K562 (cell line): Measurements from ENCODE around the gene FOXD3. TPM values are rescaled to one million over a fixed set of nuclear protein-coding genes. Genes with fewer than 3 reads are reported as not detected.

Experiments used
- ATAC-seq: fragments of 200-7000 bp; cut with Tn5 transposase; 3 replicates; pipeline ENCODE4 v1.9.1; 2020; ENCODE audit warnings: moderate library complexity
- BruUV-seq: library from RNA; stranded (reverse); fragments of 400-500 nt; replicated peaks from 2 replicates; lab custom pipeline; 2021; lab: Mats Ljungman, UMichigan
- CTCF ChIA-PET: fragments of 300-600 bp; formaldehyde crosslinking; extraction: SDS; loops from one replicate; lab custom pipeline; 2021; ENCODE audit warnings: low intra/inter-chr PET ratio; lab: Yijun Ruan, JAX
- POLR2A ChIA-PET: fragments of 300-600, 350-650 bp; sonication (Branson Sonifier 250); formaldehyde crosslinking; extraction: SDS; loops from one replicate; lab custom pipeline; 2021; ENCODE audit warnings: antibody characterized with exemption, inconsistent platforms; lab: Yijun Ruan, JAX
- DNase-seq, 4 experiments: peaks; one replicate each; pipeline versions ENCODE4 v3.0.0 to v3.0.0-alpha.2; 2011 to 2018; ENCODE audit warnings: low spot score in 3 of 4, mixed read lengths in 3 of 4; ENCODE audit errors: extremely low read depth in 1 of 4
- FAIRE-seq: peaks from 2 replicates; lab custom pipeline; 2011; peaks lifted over from hg19 to GRCh38; lab: Jason Lieb, UNC
- H2AFZ ChIP-seq: 2 replicates; pipeline ENCODE4 v1.6.0; 2011; ENCODE audit warnings: low read depth, low read length, control low read depth, inconsistent platforms
- H3K27ac ChIP-seq: fragments of 200-600 bp; 3 replicates; pipeline ENCODE4 v1.8.0; 2011; ENCODE audit warnings: low read depth, mild to moderate bottlenecking, control low read depth, inconsistent platforms, low read length, moderate library complexity, mixed read lengths; ENCODE audit errors: extremely low read depth
- H3K27me3 ChIP-seq, 2 experiments: fragments of 300-600 bp in 1 of 2; 2 replicates in 1 of 2; 3 replicates in 1 of 2; pipeline versions ENCODE4 v1.6.0 to v1.8.0; 2011; ENCODE audit warnings: inconsistent platforms in 2 of 2, low read length in 2 of 2, mild to moderate bottlenecking in 1 of 2, mixed read lengths in 1 of 2, moderate library complexity in 1 of 2; ENCODE audit not compliant: control insufficient read depth in 2 of 2, insufficient read depth in 2 of 2
- H3K36me3 ChIP-seq: fragments of 300-600 bp; 3 replicates; pipeline ENCODE4 v1.8.0; 2011; ENCODE audit warnings: mild to moderate bottlenecking, low read length, inconsistent platforms; ENCODE audit not compliant: control insufficient read depth, insufficient read depth
- H3K4me1 ChIP-seq, 2 experiments: fragments of 200-600 bp in 1 of 2; replicated peaks in 1 of 2; 2 replicates in 1 of 2; 3 replicates in 1 of 2; pipeline versions ENCODE4 v1.5.1 to v1.8.0; 2011; ENCODE audit warnings: inconsistent platforms in 2 of 2, low read length in 2 of 2, mild to moderate bottlenecking in 1 of 2, mixed read lengths in 1 of 2, moderate library complexity in 1 of 2; ENCODE audit not compliant: control insufficient read depth in 2 of 2, insufficient read depth in 2 of 2
- H3K4me2 ChIP-seq: 2 replicates; pipeline ENCODE4 v1.6.1; 2011; ENCODE audit warnings: low read length, control low read depth, inconsistent platforms, mixed read lengths; ENCODE audit not compliant: insufficient read depth
- H3K4me3 ChIP-seq: fragments of 200-600 bp; sonication (generic), shearing (Covaris generic); 2 replicates; pipeline ENCODE4 v1.5.1; 2016; ENCODE audit warnings: control low read depth, inconsistent platforms
- H3K79me2 ChIP-seq: fragments of 200-600 bp; 3 replicates; pipeline ENCODE4 v1.8.0; 2011; ENCODE audit warnings: low read length, inconsistent platforms; ENCODE audit not compliant: control insufficient read depth, insufficient read depth
- H3K9ac ChIP-seq, 2 experiments: 2 replicates each; pipeline versions ENCODE4 v1.6.0 to v1.6.1; 2011; ENCODE audit warnings: low read depth in 2 of 2, low read length in 2 of 2, control low read depth in 1 of 2, inconsistent platforms in 1 of 2, mild to moderate bottlenecking in 1 of 2, mixed read lengths in 1 of 2; ENCODE audit not compliant: insufficient read depth in 1 of 2
- H3K9me1 ChIP-seq: one replicate; pipeline ENCODE4 v1.6.0; 2011; ENCODE audit warnings: inconsistent platforms, mild to moderate bottlenecking, low read length, moderate library complexity; ENCODE audit not compliant: control insufficient read depth, insufficient read depth
- H3K9me3 ChIP-seq: replicated peaks from 2 replicates; pipeline ENCODE4 v1.5.1; 2011; ENCODE audit warnings: low read depth, low read length, inconsistent platforms; ENCODE audit not compliant: control insufficient read depth, insufficient read depth
- H4K20me1 ChIP-seq: replicated peaks from 2 replicates; pipeline ENCODE4 v1.6.1; 2011; ENCODE audit warnings: low read length, inconsistent platforms, mixed read lengths; ENCODE audit not compliant: control insufficient read depth, insufficient read depth
- ATF3 ChIP-seq, 2 experiments: fragments of 450-650 bp in 1 of 2; sonication (generic) in 1 of 2; formaldehyde crosslinking in 1 of 2; IDR thresholded peaks in 1 of 2; conservative IDR thresholded peaks in 1 of 2; 2 replicates each; pipeline versions ENCODE4 v1.6.1 to v1.8.1; 2016 to 2023; ENCODE audit warnings: mild to moderate bottlenecking in 2 of 2, moderate library complexity in 2 of 2, inconsistent platforms in 1 of 2, missing genetic modification reagents in 1 of 2
- CHD7 ChIP-seq: fragments of 200-600 bp; sonication (generic); IDR thresholded peaks from one replicate; pipeline ENCODE4 v1.6.1; 2012; ENCODE audit warnings: mild to moderate bottlenecking, low read depth, low read length, inconsistent platforms
- GATAD2A ChIP-seq: fragments of 450-650 bp; IDR thresholded peaks from 2 replicates; pipeline ENCODE4 v1.6.1; 2017
- MYBL2 ChIP-seq, 2 experiments: fragments of 450-650 bp in 1 of 2; sonication (generic) in 1 of 2; formaldehyde crosslinking in 1 of 2; IDR thresholded peaks; 2 replicates each; pipeline versions ENCODE4 v1.6.1 to v1.8.1; 2017 to 2022; ENCODE audit warnings: borderline replicate concordance in 1 of 2, inconsistent platforms in 1 of 2, low read depth in 1 of 2, mild to moderate bottlenecking in 1 of 2, missing genetic modification reagents in 1 of 2, moderate library complexity in 1 of 2
- RBM25 ChIP-seq: fragments of 200-400 bp; formaldehyde crosslinking; IDR thresholded peaks from 2 replicates; pipeline ENCODE4 v1.6.1; 2018; ENCODE audit warnings: low read length, low read depth, moderate library complexity; ENCODE audit not compliant: severe bottlenecking
- SPI1 ChIP-seq: IDR thresholded peaks from 2 replicates; pipeline ENCODE4 v1.6.1; 2011; ENCODE audit warnings: low read depth, low read length, control low read depth, borderline replicate concordance
- ZNF133 ChIP-seq: fragments of 250-450 bp; sonication (Bioruptor Pico); IDR thresholded peaks from 2 replicates; pipeline ENCODE4 v1.4.0; 2020; ENCODE audit warnings: mild to moderate bottlenecking
- WGBS: fragments of 100-300 bp; shearing (Covaris generic); methylation state at CpG from one replicate; pipeline ENCODE4 v1.1.6; 2016; ENCODE audit warnings: low coverage, mixed read lengths; ENCODE audit not compliant: insufficient coverage; ENCODE audit errors: missing lambda C conversion rate; 5-methylcytosine and 5-hydroxymethylcytosine counted together
- in situ Hi-C: fragments of 300-500 bp; cut with MboI; formaldehyde crosslinking; loops from 4 replicates; pipeline ENCODE4 v1.15.0; 2018; ENCODE audit warnings: inconsistent platforms, mixed read lengths
- intact Hi-C: fragments of 100-400 bp; cut with micrococcal nuclease; formaldehyde crosslinking; loops from 2 replicates; pipeline ENCODE4 v1.14.2; 2022
- polyA plus RNA-seq, 8 experiments: library from polyadenylated mRNA; depleted of rRNA in 4 of 8; stranded (reverse) in 5 of 8; unstranded in 3 of 8; fragments of >200 nt; fragmentation: Nextera tagmentation in 2 of 8; fragmentation: Illumina TruSeq in 1 of 8; extraction: Ambion mirVana in 2 of 8; extraction: Trizol in 1 of 8; gene quantifications; 2 replicates each; pipeline versions ENCODE4 v1.2.1 to v1.2.3, GENCODE V29; 2011 to 2014; ENCODE audit warnings: inconsistent platforms in 1 of 8, missing spikeins in 1 of 8
- total RNA-seq, 7 experiments: library from RNA; depleted of rRNA in 6 of 7; stranded (reverse); fragments of >200 nt in 6 of 7; fragmentation: Illumina TruSeq in 2 of 7; extraction: Trizol in 2 of 7; gene quantifications; 2 replicates each; pipeline versions ENCODE4 v1.2.1 to v1.2.3, GENCODE V29; 2011 to 2021; ENCODE audit warnings: low replicate concordance in 1 of 7

The FOXD3 gene
- total and polyA plus RNA-seq, 9 of the 15 experiments (the other 6 are each of a cell fraction or from before 2014, with no cell fraction given): 0.06 to 0.45 (median 0.10) TPM; not detected in 2

GRCh38 chr1:63274979-63275378, 47.4 kb upstream of the FOXD3 start:
- ChIA-PET CTCF (no interaction called here), POLR2A (no interaction called here)
- no peak for ATAC-seq
- no peaks in the 10 kb centered on the region for H3K36me3 ChIP-seq
- no peaks in the 10 kb centered on the region for H3K9me3 ChIP-seq
- no peak overlapping the region for H2AFZ ChIP-seq
- H3K27ac ChIP-seq: no peak overlapping the region
- in situ Hi-C loops: no loop called here
- peaks cover 3% of the 10 kb centered on the region in 2 experiments; a peak in 3 of 5 replicates for H3K27me3 ChIP-seq
- H3K9ac ChIP-seq: no peak overlapping the region
- no TSS peak for BruUV-seq
- H4K20me1 ChIP-seq: no peaks in the 10 kb centered on the region
- intact Hi-C loops: no loop called here
- no peak overlapping the region for H3K4me3 ChIP-seq
- no peak for FAIRE-seq
- no peak for DNase-seq
- H3K4me2 ChIP-seq: no peak overlapping the region
- WGBS: 0% methylated on average over 2 of the region's 2 CpGs
- H3K9me1 ChIP-seq: no peaks in the 10 kb centered on the region
- no peaks in the 10 kb centered on the region for H3K79me2 ChIP-seq
- H3K4me1 ChIP-seq: no peaks in the 10 kb centered on the region
- no peak for TF ChIP-seq SPI1
- TF ChIP-seq RBM25: no peak
- TF ChIP-seq GATAD2A: no peak
- TF ChIP-seq ATF3 (IDR thresholded peaks at IDR 0.05): no peak
- TF ChIP-seq ATF3 (CRISPR knock-in tag; conservative IDR thresholded peaks at IDR 0.05): no peak
- no peak for TF ChIP-seq MYBL2 (IDR thresholded peaks at IDR 0.05; ENCODE audit: low read depth)
- no peak for TF ChIP-seq MYBL2 (CRISPR knock-in tag; IDR thresholded peaks at IDR 0.05; ENCODE audit: borderline replicate concordance)
- no peak for TF ChIP-seq CHD7
- no peak for TF ChIP-seq ZNF133 (CRISPR knock-in tag)
